MM.1S (cell line): ENCODE measurements around the gene EFCAB6.

Experiments used
- EZH2 ChIP-seq: fragments of 300-600 bp; sonication (generic); optimal IDR thresholded peaks from 2 replicates; pipeline ENCODE3; 2017; ENCODE audit warnings: low read depth, mild to moderate bottlenecking, antibody characterized with exemption, low read length, mixed read lengths
- TF ChIP-seq, protein P1 (sequence below): fragments of 300-600 bp; sonication (generic); IDR thresholded peaks from 2 replicates; pipeline ENCODE4 v1.5.1; 2016; ENCODE audit warnings: antibody characterized with exemption, low read length, mixed read lengths

DNA sequence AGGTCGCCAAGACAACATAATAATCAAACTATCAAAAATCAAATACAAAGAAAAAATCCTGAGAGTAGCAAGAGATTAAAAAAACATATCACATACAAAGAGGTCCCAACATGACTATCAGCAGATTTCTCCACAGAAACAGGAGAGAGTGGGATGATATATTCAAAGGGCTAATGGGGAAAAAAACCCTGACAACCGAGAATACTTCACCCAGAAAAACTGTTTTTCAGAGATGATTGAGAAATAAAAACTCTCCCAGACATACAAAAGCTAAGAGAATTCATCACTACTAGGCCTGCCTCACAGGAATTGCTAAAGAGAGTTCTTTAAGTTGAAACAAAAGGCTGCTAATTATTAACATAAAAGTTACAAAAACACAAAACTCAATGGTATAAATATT is 108.1 kb downstream of the EFCAB6 start:
- TF ChIP-seq, protein P1, sequence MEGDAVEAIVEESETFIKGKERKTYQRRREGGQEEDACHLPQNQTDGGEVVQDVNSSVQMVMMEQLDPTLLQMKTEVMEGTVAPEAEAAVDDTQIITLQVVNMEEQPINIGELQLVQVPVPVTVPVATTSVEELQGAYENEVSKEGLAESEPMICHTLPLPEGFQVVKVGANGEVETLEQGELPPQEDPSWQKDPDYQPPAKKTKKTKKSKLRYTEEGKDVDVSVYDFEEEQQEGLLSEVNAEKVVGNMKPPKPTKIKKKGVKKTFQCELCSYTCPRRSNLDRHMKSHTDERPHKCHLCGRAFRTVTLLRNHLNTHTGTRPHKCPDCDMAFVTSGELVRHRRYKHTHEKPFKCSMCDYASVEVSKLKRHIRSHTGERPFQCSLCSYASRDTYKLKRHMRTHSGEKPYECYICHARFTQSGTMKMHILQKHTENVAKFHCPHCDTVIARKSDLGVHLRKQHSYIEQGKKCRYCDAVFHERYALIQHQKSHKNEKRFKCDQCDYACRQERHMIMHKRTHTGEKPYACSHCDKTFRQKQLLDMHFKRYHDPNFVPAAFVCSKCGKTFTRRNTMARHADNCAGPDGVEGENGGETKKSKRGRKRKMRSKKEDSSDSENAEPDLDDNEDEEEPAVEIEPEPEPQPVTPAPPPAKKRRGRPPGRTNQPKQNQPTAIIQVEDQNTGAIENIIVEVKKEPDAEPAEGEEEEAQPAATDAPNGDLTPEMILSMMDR, result no peak
- no peak for TF ChIP-seq EZH2
